Renal pelvis (tissue), 4 donors: Measurements from ENCODE around the gene CIAPIN1. TPM values are rescaled to one million over a fixed set of nuclear protein-coding genes. Genes with fewer than 3 reads are reported as not detected.
"Not testable (repeated sequence)": the region's sequence is repeated elsewhere in the genome, so short reads cannot be mapped to it uniquely, and the experiment has no call there.

Experiments
- DNase-seq: peaks from one replicate; pipeline ENCODE4 v3.0.0-alpha.2; 2013
- polyA plus RNA-seq, 3 donors: library from polyadenylated mRNA; unstranded; fragments of 120-200 nt; gene quantifications; one replicate each; pipeline ENCODE4 v1.2.1, GENCODE V29; 2013; ENCODE audit not compliant: insufficient read length in 3 of 3

CIAPIN1 gene
- polyA plus RNA-seq, 3 donors: 95.5 to 100 (median 98.5) TPM

DNA sequence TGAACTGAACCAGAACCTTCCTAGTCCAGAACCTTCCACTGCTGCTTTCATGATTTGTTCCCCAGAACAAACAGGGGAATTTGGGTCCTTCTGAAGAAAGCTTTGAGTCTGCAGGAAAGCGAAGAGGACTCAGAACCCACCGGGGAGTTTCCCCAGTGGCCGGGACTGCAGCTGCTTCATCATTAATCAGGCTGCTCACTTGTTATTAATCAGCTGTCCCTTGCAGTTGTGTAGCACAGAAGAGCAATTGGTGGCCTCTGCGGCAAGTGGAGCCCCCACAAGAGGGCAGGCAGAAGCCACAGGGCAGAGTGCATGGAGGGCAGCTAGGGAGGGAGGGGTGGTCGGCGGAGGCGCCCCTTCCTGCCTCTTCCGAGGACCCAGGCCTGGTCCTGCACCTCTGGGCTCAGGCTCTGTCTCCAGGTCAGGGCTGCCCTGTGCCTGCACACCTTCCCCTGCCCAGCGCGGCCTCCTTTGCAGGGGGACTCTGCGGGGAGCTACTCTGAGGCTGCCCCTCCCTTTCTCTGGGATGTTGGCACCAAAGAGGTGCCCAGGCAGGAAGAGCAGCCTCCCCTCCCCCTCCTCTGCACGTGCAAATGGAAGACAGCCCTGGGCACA lies 35.7 kb downstream of the CIAPIN1 start:
- no peak for DNase-seq

DNA sequence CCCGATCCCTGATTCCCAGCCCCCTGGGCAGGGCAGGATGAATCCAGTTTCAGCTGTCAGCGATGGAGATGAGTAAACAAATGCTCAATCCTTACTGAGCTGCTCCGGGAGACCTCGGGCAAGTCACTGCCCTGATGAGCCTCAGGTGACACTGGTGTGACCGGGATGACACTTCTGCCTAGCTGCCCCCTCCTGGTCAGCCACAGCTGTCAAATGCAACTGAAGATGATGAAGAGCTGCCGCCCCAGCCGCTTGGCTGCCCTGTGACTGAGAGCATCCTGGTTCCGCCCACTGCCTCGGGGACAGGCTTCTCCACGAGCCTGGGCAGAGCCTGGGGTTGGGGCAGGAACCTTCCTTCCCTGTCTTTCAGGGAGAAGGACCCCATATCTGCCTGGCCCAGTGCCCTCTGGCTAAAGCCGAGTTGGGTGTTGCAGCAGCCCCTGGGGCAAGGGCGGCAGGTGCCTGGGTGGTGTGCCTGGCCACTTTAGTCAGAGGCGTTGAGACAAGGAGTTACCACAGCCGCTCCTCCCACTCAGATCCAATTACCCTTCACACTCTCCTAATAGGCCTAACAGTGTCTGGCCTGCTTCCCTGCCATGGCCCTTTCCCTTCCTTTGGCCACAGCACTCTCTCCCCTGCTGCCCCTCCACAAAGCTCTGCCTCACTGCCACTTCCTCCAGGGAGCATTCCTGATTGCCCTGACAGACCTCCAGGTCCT lies 37.2 kb downstream of the CIAPIN1 start:
- no peak for DNase-seq

DNA sequence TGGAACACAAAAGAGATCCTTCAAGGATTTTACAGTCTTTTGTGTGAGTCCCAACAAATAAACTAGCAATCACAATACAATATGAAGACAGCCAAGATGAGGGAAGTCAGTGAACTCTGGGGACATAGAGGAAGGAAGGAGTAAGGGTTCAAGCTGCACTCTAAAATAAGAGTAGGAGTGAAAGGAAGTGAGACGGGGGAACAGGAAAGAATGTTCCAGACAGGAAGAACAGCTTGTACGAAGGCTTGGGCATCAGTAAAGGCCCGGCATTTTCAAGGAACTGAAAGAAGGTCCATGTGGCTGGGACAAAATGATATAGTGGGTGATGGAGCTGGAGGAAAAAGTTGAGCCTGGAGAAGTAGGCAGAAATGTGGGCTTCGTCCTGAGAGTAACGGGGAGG lies 38.1 kb downstream of the CIAPIN1 start:
- DNase-seq: no peak

GRCh38 chr16:57407521-57408353 lies 39.4 kb downstream of the CIAPIN1 start:
- DNase-seq: no peak

GRCh38 chr16:57406881-57407280 lies 40.3 kb downstream of the CIAPIN1 start:
- DNase-seq: no peak

DNA sequence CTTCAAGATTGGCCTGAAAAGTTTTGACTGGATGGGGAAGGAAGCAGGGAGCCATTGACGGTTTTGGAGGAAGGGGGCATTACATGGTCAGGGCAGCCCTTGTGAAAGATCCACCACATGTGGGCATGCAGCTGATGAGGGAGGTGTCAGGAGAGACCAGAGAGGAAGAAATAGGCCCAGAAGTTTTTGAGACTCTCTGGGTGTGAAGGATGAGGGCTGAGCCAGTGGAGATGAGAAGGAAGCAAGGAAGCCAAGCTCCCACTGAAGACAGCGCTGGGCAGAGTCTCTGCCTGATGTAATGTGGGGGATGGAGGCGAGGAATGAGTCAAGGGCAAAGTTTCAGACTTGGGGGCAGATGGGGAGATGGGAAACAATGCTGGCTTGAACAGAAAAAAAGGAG lies 42.1 kb downstream of the CIAPIN1 start:
- DNase-seq: no peak

DNA sequence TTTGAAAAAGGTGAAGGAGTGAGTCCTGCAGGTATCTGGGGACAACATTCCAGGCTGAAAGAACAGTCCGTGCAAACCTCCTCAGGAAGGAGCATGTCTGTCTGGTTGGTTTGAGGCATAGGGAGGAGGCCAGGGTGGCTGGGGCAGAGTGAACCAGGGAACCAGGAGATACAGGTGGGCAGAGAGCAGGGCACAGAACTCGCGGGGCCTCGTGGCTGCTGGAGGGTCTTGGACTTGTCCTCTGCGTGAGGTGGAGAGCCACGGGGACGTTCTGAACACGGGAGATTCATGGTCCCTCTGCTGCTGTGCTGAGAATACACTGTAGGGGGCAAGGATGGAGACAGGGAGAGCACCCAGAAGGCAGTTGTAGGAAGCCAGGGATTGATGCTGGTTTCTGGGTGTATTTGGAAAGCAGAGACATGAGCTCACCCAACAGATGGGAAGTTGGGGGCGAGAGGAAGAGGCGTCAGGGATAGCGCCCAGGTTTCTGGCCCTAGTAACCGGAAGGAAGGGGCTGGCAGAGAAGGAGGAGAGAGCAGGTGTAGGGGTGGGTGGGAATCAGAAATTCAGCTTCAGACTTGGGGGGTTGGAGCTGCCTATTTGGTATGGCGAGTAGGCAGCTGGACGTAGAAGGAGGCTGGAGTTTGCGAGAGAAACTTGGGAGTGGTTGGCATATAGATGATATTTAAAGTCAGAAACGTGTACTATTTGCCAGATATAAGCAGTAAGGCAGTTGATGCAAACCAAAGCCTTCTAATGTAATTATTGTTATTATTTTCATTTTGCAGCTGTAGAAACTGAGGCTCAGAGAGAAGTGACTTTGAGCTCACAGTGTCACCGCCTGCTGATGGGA lies 43.0 kb downstream of the CIAPIN1 start, which contains the start of gene CCL17:
Gene CCL17, plus strand, starts transcription at position 803 of the 853 bp plus-strand sequence. CDS start 9,166 bp downstream, outside the sequence.
- no peak for DNase-seq

DNA sequence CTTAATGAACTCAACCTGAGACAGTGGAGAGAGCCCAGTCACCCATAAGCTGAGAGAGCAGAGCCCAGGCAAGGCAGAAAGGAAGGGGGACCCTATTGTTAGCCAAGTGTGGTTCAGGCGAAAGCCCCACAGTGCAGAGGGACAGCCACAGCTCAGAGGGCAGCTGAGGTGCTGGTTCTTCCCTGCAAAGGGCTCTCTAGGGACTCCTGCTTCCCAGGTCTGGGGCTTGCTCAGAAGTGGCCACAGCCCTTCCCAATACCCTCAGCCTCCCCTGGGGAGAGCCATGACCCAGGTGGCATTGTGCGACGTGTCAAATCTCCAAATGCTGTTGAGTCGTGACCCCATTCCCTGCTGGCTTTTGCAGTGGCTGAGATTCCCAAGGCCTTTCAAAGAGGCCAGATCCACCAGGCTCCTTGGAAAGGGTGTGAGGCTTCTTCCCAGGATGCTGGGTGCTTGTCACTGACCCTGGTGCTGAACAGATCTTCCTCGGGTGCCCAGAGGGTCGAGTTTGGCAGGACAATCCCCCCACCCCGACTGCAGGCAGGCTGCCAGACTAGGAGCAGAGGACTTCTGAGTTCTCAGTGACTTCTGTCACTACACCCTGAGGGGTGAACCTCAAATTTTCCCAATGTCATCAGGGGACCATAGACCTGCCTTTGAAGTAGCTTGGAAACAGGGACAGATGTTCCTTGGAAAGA lies 45.1 kb downstream of the CIAPIN1 start:
- DNase-seq: no peak

DNA sequence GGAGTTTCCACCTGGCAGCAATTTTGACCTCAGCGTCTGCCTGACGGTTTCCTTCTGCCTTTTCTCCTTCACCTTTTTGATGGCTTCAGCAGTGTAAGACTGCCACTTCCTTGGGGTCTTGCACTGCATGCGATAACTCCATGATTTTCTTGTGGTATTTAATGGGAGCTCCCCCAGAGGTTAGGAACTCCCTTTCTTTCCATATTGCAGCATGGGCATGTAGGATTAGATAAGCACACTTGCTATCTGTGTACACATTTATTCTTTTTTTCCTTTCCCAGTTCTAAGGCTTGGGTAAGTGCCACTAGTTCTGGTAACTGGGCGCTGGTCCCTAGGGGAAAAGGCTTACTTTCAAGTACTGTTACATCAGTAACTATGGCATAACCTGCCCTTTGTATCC lies 49.7 kb downstream of the CIAPIN1 start:
- not testable (repeated sequence) for DNase-seq

DNA sequence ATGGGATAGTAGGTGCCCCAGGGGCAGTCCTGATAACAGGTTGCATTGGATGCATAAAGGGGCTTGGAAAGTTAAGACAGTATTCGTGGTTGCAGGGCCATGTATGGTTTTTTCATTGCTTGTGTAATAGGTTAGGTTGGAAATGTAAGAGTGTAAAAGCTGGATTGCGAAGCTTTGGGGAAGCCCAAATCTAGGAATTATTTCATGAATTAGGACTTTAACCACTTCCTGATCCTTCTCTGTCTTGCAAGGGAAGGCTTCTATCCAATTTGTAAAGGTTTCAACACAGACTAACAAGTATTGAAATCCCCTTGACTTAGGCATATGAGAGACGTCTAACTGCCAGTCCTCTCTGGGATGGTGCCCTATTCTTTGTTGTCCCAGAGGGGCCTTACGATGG lies 50.4 kb downstream of the CIAPIN1 start:
- no peak for DNase-seq

- no peak for DNase-seq
Observed at GRCh38 chr16:57395026-57395425, 52.2 kb downstream of the CIAPIN1 start.

DNA sequence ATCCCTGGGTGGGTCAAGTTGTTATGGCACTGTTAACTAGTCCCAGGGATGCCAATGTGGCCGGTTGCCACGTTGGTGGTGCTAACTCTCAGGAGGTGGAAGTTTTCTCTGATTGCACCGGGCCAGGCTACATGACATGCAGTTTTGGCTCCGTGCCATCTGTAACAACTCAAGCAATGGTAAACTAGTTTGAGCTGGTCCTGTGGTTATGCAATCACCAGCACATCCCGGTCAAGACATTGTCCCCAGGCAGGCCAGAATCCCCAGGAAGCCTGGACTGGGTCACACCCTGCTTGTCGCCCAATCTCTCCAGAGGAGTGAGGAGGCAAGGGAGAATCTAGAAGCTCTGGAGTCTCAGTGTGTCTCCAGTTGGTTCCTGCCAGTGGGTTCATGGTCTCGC lies 52.7 kb downstream of the CIAPIN1 start:
- DNase-seq: no peak

GRCh38 chr16:57392694-57393093 lies 54.5 kb downstream of the CIAPIN1 start:
- no peak for DNase-seq

DNA sequence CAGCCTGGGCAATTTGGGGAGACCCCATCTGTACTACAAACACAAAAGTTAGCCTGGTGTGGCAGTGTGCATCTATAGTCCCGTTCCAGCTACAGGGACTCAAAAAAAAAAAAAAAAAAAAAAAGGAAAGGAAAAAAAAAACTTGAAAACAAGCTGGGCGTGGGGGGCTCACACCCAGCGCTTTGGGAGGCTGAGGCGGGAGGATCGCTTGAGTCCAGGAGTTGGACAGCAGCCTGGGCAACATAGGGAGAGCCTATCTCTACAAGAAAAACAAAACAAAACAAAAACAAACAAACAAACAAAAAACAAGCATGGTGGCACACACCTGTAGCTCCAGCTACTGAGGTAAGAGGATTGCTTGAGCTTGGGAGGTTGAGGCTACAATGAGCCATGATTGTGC lies 55.5 kb downstream of the CIAPIN1 start:
- DNase-seq: no peak

- no peak for DNase-seq
Observed at GRCh38 chr16:57391300-57391699, 55.9 kb downstream of the CIAPIN1 start.

- peak; percentile 65 for DNase-seq
Observed at GRCh38 chr16:57390636-57391295, 56.4 kb downstream of the CIAPIN1 start.

DNA sequence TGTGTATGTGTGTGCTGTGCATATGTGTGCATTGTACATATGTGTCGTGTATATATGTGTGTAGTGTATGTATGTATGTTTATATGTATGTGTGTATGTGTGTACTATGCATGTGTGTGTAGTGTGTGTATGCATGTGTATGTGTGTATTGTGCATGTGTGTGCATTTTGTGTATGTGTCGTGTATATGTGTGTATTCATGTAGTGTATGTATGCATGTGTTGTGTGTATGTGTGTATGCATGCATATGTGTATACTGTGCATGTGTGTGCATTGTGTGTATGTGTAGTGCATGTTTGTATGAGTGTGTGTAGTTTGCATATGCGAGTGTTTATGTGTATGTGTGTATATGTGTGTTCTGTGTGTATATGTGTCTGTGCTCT lies 58.1 kb downstream of the CIAPIN1 start:
- DNase-seq: no peak

- DNase-seq: no peak
Observed at GRCh38 chr16:57388359-57389086, 58.7 kb downstream of the CIAPIN1 start.

DNA sequence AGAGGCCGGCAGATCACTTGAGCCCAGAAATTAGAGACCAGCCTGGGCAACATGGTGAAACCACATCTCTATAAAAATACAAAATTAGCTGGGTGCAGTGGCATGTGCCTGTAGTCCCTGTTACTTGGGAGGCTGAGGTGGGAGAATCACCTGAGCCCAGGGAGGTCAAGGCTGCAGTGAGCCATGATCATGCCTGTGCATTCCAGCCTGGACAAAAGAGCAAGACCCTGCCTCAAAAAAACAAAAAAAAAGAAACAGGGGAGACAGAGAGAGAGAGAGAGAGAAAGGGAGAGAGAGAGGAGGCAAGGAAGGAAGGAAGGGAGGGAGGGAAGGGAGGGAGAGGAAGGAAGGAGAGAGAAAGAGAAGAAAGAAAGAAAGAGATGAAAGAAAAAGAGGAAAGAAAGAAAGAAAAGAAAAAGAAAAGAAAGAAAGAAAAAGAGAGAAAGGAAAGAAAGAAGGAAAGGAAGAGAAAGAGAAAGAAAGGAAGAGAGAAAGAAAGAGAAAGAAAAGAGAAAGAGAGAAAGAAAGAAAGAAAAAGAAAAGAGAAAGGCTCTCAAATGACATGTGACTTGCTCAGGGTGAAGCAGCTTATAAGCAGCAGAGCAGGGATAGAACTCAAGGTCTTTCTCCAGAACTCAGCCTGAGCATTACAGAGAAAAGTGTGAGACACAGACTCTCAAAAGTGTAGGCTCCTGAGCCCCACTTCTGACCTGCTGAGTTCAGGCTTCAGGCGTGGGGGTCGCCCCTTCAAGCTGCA lies 59.4 kb downstream of the CIAPIN1 start:
- no peak for DNase-seq
